K562 (cell line): ENCODE data around the gene UBASH3B. TPM values are rescaled to one million over a fixed set of nuclear protein-coding genes. Genes with fewer than 3 reads are reported as not detected.

Source experiments
- ATAC-seq: fragments of 200-7000 bp; cut with Tn5 transposase; 3 replicates; pipeline ENCODE4 v1.9.1; 2020; ENCODE audit warnings: moderate library complexity
- BruUV-seq: library from RNA; stranded (reverse); fragments of 400-500 nt; replicated peaks from 2 replicates; lab custom pipeline; 2021; lab: Mats Ljungman, UMichigan
- CTCF ChIA-PET: fragments of 300-600 bp; formaldehyde crosslinking; extraction: SDS; loops from one replicate; lab custom pipeline; 2021; ENCODE audit warnings: low intra/inter-chr PET ratio; lab: Yijun Ruan, JAX
- POLR2A ChIA-PET: fragments of 300-600, 350-650 bp; sonication (Branson Sonifier 250); formaldehyde crosslinking; extraction: SDS; loops from one replicate; lab custom pipeline; 2021; ENCODE audit warnings: antibody characterized with exemption, inconsistent platforms; lab: Yijun Ruan, JAX
- DNase-seq, 4 experiments: peaks; one replicate each; pipeline versions ENCODE4 v3.0.0 to v3.0.0-alpha.2; 2011 to 2018; ENCODE audit warnings: low spot score in 3 of 4, mixed read lengths in 3 of 4; ENCODE audit errors: extremely low read depth in 1 of 4
- FAIRE-seq: peaks from 2 replicates; lab custom pipeline; 2011; peaks lifted over from hg19 to GRCh38; lab: Jason Lieb, UNC
- H2AFZ ChIP-seq: 2 replicates; pipeline ENCODE4 v1.6.0; 2011; ENCODE audit warnings: low read depth, low read length, control low read depth, inconsistent platforms
- H3K27ac ChIP-seq: fragments of 200-600 bp; 3 replicates; pipeline ENCODE4 v1.8.0; 2011; ENCODE audit warnings: low read depth, mild to moderate bottlenecking, control low read depth, inconsistent platforms, low read length, moderate library complexity, mixed read lengths; ENCODE audit errors: extremely low read depth
- H3K27me3 ChIP-seq, 2 experiments: fragments of 300-600 bp in 1 of 2; 2 replicates in 1 of 2; 3 replicates in 1 of 2; pipeline versions ENCODE4 v1.6.0 to v1.8.0; 2011; ENCODE audit warnings: inconsistent platforms in 2 of 2, low read length in 2 of 2, mild to moderate bottlenecking in 1 of 2, mixed read lengths in 1 of 2, moderate library complexity in 1 of 2; ENCODE audit not compliant: control insufficient read depth in 2 of 2, insufficient read depth in 2 of 2
- H3K36me3 ChIP-seq: fragments of 300-600 bp; 3 replicates; pipeline ENCODE4 v1.8.0; 2011; ENCODE audit warnings: mild to moderate bottlenecking, low read length, inconsistent platforms; ENCODE audit not compliant: control insufficient read depth, insufficient read depth
- H3K4me1 ChIP-seq, 2 experiments: fragments of 200-600 bp in 1 of 2; replicated peaks in 1 of 2; 2 replicates in 1 of 2; 3 replicates in 1 of 2; pipeline versions ENCODE4 v1.5.1 to v1.8.0; 2011; ENCODE audit warnings: inconsistent platforms in 2 of 2, low read length in 2 of 2, mild to moderate bottlenecking in 1 of 2, mixed read lengths in 1 of 2, moderate library complexity in 1 of 2; ENCODE audit not compliant: control insufficient read depth in 2 of 2, insufficient read depth in 2 of 2
- H3K4me2 ChIP-seq: 2 replicates; pipeline ENCODE4 v1.6.1; 2011; ENCODE audit warnings: low read length, control low read depth, inconsistent platforms, mixed read lengths; ENCODE audit not compliant: insufficient read depth
- H3K4me3 ChIP-seq: fragments of 200-600 bp; sonication (generic), shearing (Covaris generic); 2 replicates; pipeline ENCODE4 v1.5.1; 2016; ENCODE audit warnings: control low read depth, inconsistent platforms
- H3K79me2 ChIP-seq: fragments of 200-600 bp; 3 replicates; pipeline ENCODE4 v1.8.0; 2011; ENCODE audit warnings: low read length, inconsistent platforms; ENCODE audit not compliant: control insufficient read depth, insufficient read depth
- H3K9ac ChIP-seq, 2 experiments: 2 replicates each; pipeline versions ENCODE4 v1.6.0 to v1.6.1; 2011; ENCODE audit warnings: low read depth in 2 of 2, low read length in 2 of 2, control low read depth in 1 of 2, inconsistent platforms in 1 of 2, mild to moderate bottlenecking in 1 of 2, mixed read lengths in 1 of 2; ENCODE audit not compliant: insufficient read depth in 1 of 2
- H3K9me1 ChIP-seq: one replicate; pipeline ENCODE4 v1.6.0; 2011; ENCODE audit warnings: inconsistent platforms, mild to moderate bottlenecking, low read length, moderate library complexity; ENCODE audit not compliant: control insufficient read depth, insufficient read depth
- H3K9me3 ChIP-seq: replicated peaks from 2 replicates; pipeline ENCODE4 v1.5.1; 2011; ENCODE audit warnings: low read depth, low read length, inconsistent platforms; ENCODE audit not compliant: control insufficient read depth, insufficient read depth
- H4K20me1 ChIP-seq: replicated peaks from 2 replicates; pipeline ENCODE4 v1.6.1; 2011; ENCODE audit warnings: low read length, inconsistent platforms, mixed read lengths; ENCODE audit not compliant: control insufficient read depth, insufficient read depth
- ZNF431 ChIP-seq: sonication (generic); formaldehyde crosslinking; IDR thresholded peaks from 2 replicates; pipeline ENCODE4 v1.8.0; 2022; ENCODE audit warnings: mild to moderate bottlenecking, missing genetic modification reagents
- WGBS: fragments of 100-300 bp; shearing (Covaris generic); methylation state at CpG from one replicate; pipeline ENCODE4 v1.1.6; 2016; ENCODE audit warnings: low coverage, mixed read lengths; ENCODE audit not compliant: insufficient coverage; ENCODE audit errors: missing lambda C conversion rate; 5-methylcytosine and 5-hydroxymethylcytosine counted together
- in situ Hi-C: fragments of 300-500 bp; cut with MboI; formaldehyde crosslinking; loops from 4 replicates; pipeline ENCODE4 v1.15.0; 2018; ENCODE audit warnings: inconsistent platforms, mixed read lengths
- intact Hi-C: fragments of 100-400 bp; cut with micrococcal nuclease; formaldehyde crosslinking; loops from 2 replicates; pipeline ENCODE4 v1.14.2; 2022
- polyA plus RNA-seq, 8 experiments: library from polyadenylated mRNA; depleted of rRNA in 4 of 8; stranded (reverse) in 5 of 8; unstranded in 3 of 8; fragments of >200 nt; fragmentation: Nextera tagmentation in 2 of 8; fragmentation: Illumina TruSeq in 1 of 8; extraction: Ambion mirVana in 2 of 8; extraction: Trizol in 1 of 8; gene quantifications; 2 replicates each; pipeline versions ENCODE4 v1.2.1 to v1.2.3, GENCODE V29; 2011 to 2014; ENCODE audit warnings: inconsistent platforms in 1 of 8, missing spikeins in 1 of 8
- total RNA-seq, 7 experiments: library from RNA; depleted of rRNA in 6 of 7; stranded (reverse); fragments of >200 nt in 6 of 7; fragmentation: Illumina TruSeq in 2 of 7; extraction: Trizol in 2 of 7; gene quantifications; 2 replicates each; pipeline versions ENCODE4 v1.2.1 to v1.2.3, GENCODE V29; 2011 to 2021; ENCODE audit warnings: low replicate concordance in 1 of 7
- TF ChIP-seq, protein P1 (sequence below), 3 experiments: fragments of 200-800 bp in 1 of 3; fragments of 250-450 bp in 1 of 3; fragments of 450-650 bp in 1 of 3; sonication (Bioruptor Pico) in 1 of 3; sonication (Bioruptor generic) in 1 of 3; formaldehyde crosslinking in 1 of 3; IDR thresholded peaks; 2 replicates each; pipeline versions ENCODE4 v1.6.1 to v1.8.0; 2016 to 2022; ENCODE audit warnings: mild to moderate bottlenecking in 2 of 3, missing genetic modification characterization in 2 of 3, missing compliant biosample characterization in 1 of 3, moderate library complexity in 1 of 3
- TF ChIP-seq, protein P2 (sequence below): sonication (generic); formaldehyde crosslinking; IDR thresholded peaks from 2 replicates; pipeline ENCODE4 v1.9.0; 2022; ENCODE audit warnings: mild to moderate bottlenecking, missing genetic modification reagents
- TF ChIP-seq, protein P3 (sequence below): sonication (generic); formaldehyde crosslinking; IDR thresholded peaks from 2 replicates; pipeline ENCODE4 v1.8.0; 2023; ENCODE audit warnings: missing genetic modification reagents, mild to moderate bottlenecking, borderline replicate concordance

UBASH3B gene
- total and polyA plus RNA-seq, 9 of the 15 experiments (the other 6 are each of a cell fraction or from before 2014, with no cell fraction given), result 0.01 to 0.31 (median 0.08) TPM; not detected in 2

DNA sequence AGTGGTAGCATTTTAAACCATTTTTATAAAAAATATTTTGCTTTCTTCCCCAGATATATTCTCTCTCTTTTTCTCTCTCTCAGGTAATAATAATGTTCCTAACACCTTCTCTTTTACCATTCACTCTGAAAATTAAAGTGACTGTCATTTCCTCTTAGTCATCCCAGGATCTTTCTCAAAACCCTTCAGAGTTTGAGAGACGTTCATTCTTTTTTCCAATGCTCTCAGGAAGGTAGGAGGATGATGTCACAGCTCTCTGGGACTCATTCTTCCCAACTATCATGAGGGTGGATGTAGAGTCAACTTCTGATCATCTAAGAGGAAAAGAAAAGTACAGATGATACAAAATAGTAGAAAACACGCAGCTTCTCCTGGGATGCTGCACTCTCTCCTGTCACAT lies 122.6 kb downstream of the UBASH3B start:
- Histone ChIP-seq H4K20me1 (0 out of 2 replicates have a peak, but pooled peaks cover 4% of the 10 kb centered on the region), H3K27me3 (peaks cover 2 to 12% of the 10 kb centered on the region in 2 experiments; a peak in 1 of 5 replicates), H3K4me2 (no peak overlapping the region), H3K4me3 (no peak overlapping the region), H2AFZ (no peak overlapping the region), H3K9me3 (no peaks in the 10 kb centered on the region), H3K4me1 (no peaks in the 10 kb centered on the region), H3K9ac (no peak overlapping the region), H3K9me1 (peaks cover 3% of the 10 kb centered on the region), H3K27ac (no peak overlapping the region), H3K36me3 (no peaks in the 10 kb centered on the region), H3K79me2 (no peaks in the 10 kb centered on the region)
- ATAC-seq, result no peak
- no TSS peak for BruUV-seq
- ChIA-PET POLR2A (no interaction called here), CTCF (no interaction called here)
- intact Hi-C loops, result no loop called here
- in situ Hi-C loops, result loop anchor here (5.0 kb wide), 1 partner anchor 141 kb away; no protein-coding TSS in a partner anchor
- TF ChIP-seq, protein P1, sequence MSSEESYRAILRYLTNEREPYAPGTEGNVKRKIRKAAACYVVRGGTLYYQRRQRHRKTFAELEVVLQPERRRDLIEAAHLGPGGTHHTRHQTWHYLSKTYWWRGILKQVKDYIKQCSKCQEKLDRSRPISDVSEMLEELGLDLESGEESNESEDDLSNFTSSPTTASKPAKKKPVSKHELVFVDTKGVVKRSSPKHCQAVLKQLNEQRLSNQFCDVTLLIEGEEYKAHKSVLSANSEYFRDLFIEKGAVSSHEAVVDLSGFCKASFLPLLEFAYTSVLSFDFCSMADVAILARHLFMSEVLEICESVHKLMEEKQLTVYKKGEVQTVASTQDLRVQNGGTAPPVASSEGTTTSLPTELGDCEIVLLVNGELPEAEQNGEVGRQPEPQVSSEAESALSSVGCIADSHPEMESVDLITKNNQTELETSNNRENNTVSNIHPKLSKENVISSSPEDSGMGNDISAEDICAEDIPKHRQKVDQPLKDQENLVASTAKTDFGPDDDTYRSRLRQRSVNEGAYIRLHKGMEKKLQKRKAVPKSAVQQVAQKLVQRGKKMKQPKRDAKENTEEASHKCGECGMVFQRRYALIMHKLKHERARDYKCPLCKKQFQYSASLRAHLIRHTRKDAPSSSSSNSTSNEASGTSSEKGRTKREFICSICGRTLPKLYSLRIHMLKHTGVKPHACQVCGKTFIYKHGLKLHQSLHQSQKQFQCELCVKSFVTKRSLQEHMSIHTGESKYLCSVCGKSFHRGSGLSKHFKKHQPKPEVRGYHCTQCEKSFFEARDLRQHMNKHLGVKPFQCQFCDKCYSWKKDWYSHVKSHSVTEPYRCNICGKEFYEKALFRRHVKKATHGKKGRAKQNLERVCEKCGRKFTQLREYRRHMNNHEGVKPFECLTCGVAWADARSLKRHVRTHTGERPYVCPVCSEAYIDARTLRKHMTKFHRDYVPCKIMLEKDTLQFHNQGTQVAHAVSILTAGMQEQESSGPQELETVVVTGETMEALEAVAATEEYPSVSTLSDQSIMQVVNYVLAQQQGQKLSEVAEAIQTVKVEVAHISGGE (CRISPR knock-in tag; IDR thresholded peaks at IDR 0.05), result no peak
- TF ChIP-seq, protein P2, sequence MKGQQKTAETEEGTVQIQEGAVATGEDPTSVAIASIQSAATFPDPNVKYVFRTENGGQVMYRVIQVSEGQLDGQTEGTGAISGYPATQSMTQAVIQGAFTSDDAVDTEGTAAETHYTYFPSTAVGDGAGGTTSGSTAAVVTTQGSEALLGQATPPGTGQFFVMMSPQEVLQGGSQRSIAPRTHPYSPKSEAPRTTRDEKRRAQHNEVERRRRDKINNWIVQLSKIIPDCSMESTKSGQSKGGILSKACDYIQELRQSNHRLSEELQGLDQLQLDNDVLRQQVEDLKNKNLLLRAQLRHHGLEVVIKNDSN (CRISPR knock-in tag), result no peak
- TF ChIP-seq, protein P3, sequence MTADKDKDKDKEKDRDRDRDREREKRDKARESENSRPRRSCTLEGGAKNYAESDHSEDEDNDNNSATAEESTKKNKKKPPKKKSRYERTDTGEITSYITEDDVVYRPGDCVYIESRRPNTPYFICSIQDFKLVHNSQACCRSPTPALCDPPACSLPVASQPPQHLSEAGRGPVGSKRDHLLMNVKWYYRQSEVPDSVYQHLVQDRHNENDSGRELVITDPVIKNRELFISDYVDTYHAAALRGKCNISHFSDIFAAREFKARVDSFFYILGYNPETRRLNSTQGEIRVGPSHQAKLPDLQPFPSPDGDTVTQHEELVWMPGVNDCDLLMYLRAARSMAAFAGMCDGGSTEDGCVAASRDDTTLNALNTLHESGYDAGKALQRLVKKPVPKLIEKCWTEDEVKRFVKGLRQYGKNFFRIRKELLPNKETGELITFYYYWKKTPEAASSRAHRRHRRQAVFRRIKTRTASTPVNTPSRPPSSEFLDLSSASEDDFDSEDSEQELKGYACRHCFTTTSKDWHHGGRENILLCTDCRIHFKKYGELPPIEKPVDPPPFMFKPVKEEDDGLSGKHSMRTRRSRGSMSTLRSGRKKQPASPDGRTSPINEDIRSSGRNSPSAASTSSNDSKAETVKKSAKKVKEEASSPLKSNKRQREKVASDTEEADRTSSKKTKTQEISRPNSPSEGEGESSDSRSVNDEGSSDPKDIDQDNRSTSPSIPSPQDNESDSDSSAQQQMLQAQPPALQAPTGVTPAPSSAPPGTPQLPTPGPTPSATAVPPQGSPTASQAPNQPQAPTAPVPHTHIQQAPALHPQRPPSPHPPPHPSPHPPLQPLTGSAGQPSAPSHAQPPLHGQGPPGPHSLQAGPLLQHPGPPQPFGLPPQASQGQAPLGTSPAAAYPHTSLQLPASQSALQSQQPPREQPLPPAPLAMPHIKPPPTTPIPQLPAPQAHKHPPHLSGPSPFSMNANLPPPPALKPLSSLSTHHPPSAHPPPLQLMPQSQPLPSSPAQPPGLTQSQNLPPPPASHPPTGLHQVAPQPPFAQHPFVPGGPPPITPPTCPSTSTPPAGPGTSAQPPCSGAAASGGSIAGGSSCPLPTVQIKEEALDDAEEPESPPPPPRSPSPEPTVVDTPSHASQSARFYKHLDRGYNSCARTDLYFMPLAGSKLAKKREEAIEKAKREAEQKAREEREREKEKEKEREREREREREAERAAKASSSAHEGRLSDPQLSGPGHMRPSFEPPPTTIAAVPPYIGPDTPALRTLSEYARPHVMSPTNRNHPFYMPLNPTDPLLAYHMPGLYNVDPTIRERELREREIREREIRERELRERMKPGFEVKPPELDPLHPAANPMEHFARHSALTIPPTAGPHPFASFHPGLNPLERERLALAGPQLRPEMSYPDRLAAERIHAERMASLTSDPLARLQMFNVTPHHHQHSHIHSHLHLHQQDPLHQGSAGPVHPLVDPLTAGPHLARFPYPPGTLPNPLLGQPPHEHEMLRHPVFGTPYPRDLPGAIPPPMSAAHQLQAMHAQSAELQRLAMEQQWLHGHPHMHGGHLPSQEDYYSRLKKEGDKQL (CRISPR knock-in tag), result no peak
- TF ChIP-seq ZNF431 (CRISPR knock-in tag), result no peak
- no peak for DNase-seq
- 0% methylated on average over 2 of the region's 2 CpGs for WGBS
- no peak for FAIRE-seq
